ENCODE results near the gene PEAK1.

The PEAK1 gene

DNA sequence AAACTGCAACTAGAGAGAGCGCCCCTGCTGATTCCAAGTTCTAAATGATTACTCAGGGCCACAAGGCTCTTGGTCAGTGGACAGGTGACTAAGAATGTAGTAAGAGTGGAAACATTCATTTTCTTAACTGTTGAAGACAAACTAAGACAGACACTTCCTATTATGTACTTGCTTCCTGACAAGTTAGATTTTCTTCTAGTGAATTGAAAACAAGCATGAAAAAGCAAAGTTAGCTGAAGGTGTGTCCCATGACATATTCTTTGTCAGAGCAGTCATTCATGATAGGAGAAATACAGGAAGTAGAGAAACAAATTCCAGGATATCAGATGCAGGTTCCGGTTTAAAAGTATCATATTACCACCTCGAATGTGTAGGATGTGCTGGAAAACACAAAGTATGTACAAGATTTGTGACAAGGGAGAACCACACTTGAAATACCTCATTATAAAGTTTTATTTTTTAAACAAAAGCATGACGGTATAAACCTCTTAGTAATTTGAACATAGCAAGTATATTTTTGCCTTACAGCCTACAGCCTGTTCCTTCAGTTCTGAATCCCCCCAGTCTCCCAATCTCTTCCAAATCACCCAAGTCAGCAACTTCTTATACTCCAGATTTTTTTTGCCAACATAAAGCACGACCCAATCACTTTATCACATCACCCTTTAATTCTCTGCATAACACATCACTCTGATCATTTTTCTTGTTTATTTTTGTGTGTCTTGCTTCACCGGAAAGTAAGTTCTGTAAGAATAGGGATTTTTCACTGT, 355.2 kb downstream of the PEAK1 start:
- Mint-ChIP-seq H3K9me3 (no peaks in the 10 kb centered on the region), H3K27ac (peak overlapping the region; percentile 9), H3K36me3 (ENCODE audit: low read depth) (peaks cover 19% of the 10 kb centered on the region), H3K4me3 (no peak overlapping the region), H3K27me3 (no peaks in the 10 kb centered on the region), H3K4me1 (ENCODE audit: low read depth) (peaks cover 83% of the 10 kb centered on the region)

DNA sequence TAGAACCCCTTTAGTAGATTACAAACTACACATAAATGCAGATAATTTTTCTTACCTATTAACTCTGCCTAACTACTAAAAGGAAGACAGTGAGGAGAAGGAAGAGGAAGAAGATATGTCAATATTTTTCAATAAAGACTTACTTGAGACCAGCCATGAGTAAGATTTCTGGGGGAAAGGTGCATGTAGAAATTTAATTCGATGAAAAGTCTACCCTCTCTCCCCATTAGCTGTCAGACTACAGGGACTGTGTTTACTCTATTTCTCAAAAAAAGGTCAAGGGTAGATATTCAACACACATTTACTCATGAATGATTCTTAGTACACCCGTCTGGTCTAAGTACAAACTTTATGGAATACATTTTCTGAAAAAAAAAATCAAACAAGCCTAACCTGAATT, 355.8 kb downstream of the PEAK1 start:
- no peak overlapping the region for H3K27ac Mint-ChIP-seq
- no peaks in the 10 kb centered on the region for H3K27me3 Mint-ChIP-seq
- no peaks in the 10 kb centered on the region for H3K9me3 Mint-ChIP-seq
- H3K4me3 Mint-ChIP-seq: no peak overlapping the region
- H3K4me1 Mint-ChIP-seq (ENCODE audit: low read depth): peaks cover 82% of the 10 kb centered on the region
- H3K36me3 Mint-ChIP-seq (ENCODE audit: low read depth): peaks cover 19% of the 10 kb centered on the region

DNA sequence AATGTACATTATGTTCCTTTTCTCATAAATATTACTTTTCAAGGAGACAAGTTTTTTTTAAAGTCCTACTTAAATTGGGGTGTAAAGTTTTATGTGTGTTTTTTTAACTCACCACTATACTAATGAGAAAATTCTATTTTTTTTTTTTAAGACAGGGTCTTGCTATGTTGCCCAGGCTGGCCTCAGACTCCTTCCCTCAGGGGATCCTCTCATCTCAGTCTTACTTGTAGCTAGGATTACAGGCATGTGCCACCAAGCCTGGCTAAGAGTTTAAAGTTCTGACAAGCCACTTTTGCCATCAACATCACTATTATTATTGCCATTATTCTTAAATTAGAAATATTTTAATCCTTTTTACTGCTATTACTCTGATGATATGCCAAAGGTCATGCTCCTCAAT, 356.7 kb downstream of the PEAK1 start:
- Mint-ChIP-seq H3K4me3 (no peak overlapping the region), H3K27me3 (no peaks in the 10 kb centered on the region), H3K27ac (peak overlapping the region; percentile 15), H3K4me1 (ENCODE audit: low read depth) (peaks cover 82% of the 10 kb centered on the region), H3K9me3 (no peaks in the 10 kb centered on the region), H3K36me3 (ENCODE audit: low read depth) (peaks cover 15% of the 10 kb centered on the region)

DNA sequence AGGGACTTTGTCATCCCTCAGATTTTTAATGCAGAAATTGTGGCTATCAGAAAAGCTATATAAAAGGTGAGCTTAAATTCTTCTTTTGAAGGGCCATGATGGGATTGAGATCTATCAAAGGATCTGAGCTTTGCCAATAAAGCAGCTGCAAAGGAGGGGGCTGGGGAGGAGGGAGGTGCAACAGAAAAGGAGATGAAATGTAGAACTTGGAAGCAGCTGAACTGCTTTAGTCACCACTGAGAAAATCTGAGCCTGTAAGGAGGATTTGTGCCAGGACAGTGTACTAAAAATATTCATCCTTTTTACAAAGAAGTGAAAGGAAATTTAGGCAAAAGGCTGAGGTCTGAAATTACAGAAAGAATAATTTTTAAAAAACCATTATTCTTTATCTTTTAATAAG, 359.4 kb downstream of the PEAK1 start:
- Mint-ChIP-seq H3K36me3 (ENCODE audit: low read depth) (peaks cover 5% of the 10 kb centered on the region), H3K4me3 (no peak overlapping the region), H3K4me1 (ENCODE audit: low read depth) (peaks cover 78% of the 10 kb centered on the region), H3K27me3 (no peaks in the 10 kb centered on the region), H3K27ac (no peak overlapping the region), H3K9me3 (no peaks in the 10 kb centered on the region)

DNA sequence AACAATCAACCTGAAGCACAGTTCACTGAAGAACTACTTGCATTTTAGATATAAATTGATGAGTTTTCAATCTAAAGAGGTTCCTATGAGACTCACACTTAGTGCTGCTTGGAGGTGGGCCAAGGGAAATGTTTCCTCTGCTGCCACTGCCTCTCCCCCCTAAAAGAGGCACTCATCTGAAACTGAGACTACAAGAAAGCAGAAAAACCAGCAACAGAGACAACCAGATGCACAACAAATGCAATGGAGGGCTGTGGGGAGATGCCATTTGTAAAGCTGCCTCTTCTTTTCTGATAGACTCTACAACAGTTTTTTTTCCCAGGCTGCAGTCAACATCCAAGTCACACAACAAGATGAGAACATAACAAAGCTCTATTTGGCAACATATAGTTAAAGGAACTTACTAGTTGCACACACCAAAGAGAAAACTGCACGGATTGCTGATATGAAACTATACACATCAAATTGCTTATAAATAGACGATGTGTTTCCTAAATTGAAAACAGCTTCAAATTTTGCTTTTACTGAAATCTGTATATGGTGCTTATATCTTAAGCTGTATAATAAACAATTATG, 360.0 kb downstream of the PEAK1 start:
- H3K27ac Mint-ChIP-seq: peak overlapping the region; percentile 13
- peaks cover 75% of the 10 kb centered on the region for H3K4me1 Mint-ChIP-seq (ENCODE audit: low read depth)
- no peaks in the 10 kb centered on the region for H3K9me3 Mint-ChIP-seq
- peaks cover 5% of the 10 kb centered on the region for H3K36me3 Mint-ChIP-seq (ENCODE audit: low read depth)
- no peaks in the 10 kb centered on the region for H3K27me3 Mint-ChIP-seq
- H3K4me3 Mint-ChIP-seq: no peak overlapping the region

DNA sequence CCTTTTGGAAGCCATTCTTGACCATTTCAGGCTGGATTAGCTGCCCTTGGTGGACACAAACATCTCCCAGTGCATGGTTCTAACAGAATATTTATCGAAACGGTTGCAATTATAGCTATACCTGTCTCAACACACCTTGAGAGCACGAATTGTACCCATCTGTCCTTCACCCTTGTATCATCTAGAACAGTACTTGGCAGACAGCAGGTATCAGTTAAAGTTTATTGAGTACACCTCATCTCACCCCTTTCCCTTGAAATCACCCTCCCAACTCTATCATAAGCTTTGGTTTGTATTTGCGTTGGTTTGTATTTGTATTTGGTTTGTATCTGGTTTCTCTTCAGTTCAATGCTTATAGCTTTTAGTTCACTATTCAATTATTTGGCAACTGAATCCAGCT, 361.4 kb downstream of the PEAK1 start:
- no peaks in the 10 kb centered on the region for H3K9me3 Mint-ChIP-seq
- H3K27me3 Mint-ChIP-seq: no peaks in the 10 kb centered on the region
- H3K4me3 Mint-ChIP-seq: no peak overlapping the region
- peaks cover 70% of the 10 kb centered on the region for H3K4me1 Mint-ChIP-seq (ENCODE audit: low read depth)
- H3K36me3 Mint-ChIP-seq (ENCODE audit: low read depth): peaks cover 8% of the 10 kb centered on the region
- no peak overlapping the region for H3K27ac Mint-ChIP-seq

DNA sequence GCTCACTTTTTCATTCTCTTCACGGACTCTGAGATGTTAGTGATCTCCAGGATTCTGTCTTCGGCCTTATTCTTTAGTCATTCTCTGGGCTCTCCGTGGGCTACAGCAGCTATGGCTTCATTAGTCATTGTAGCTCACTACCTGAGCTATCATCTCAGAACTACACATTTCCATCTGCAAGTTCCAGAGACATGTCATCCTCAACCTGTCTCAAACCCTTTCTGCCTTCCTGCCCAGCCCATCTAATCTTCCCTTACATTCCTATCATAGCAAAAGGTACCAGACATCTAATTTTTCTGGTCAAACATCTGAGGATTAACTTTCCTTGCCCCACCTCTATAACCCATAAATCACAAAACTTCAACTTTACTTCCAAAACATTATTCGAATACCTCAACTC, 362.2 kb downstream of the PEAK1 start:
- Mint-ChIP-seq H3K9me3 (no peaks in the 10 kb centered on the region), H3K36me3 (ENCODE audit: low read depth) (peaks cover 9% of the 10 kb centered on the region), H3K27ac (no peak overlapping the region), H3K4me1 (ENCODE audit: low read depth) (peaks cover 64% of the 10 kb centered on the region), H3K27me3 (no peaks in the 10 kb centered on the region), H3K4me3 (no peak overlapping the region)

DNA sequence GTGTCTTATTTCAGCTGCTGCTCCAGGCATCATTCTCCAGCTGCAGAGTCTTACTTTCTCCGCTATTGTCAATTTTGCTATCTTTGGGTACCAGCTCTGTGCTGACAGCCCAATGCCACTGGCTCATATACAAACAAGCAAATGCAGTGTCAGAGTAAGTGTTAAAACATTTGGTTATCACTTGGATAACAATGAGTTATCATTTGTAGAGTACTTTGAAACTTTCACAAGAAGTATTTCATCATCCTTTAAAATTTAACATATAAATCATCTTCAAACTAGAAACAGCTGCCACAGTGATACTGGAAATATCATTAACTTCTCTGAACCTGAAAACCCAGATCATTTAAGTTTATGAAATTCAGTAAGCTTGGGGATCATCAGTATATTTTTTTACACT, 362.8 kb downstream of the PEAK1 start:
- Mint-ChIP-seq H3K4me1 (ENCODE audit: low read depth) (peaks cover 58% of the 10 kb centered on the region), H3K36me3 (ENCODE audit: low read depth) (peaks cover 15% of the 10 kb centered on the region), H3K27me3 (no peaks in the 10 kb centered on the region), H3K9me3 (no peaks in the 10 kb centered on the region), H3K4me3 (no peak overlapping the region), H3K27ac (peak overlapping the region; percentile 16)

DNA sequence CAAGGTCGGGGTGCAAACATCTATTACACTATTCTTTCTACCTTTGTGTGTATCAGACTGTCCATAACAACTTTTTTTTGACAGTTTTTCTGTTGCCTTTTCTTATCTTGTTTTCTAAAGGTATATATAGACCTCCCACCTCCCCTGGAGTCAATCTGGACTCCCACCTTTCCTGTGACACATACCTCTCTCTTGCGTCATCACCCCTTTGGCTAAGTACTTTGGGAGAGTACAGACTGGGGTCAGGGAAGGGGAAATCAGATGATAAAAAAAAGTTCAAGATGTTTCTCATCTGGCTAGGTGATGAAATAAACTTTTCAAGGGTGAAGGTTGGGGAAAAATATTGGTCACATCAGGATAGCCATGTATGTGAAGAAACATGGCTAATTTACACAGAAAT, 366.2 kb downstream of the PEAK1 start:
- Mint-ChIP-seq H3K4me1 (ENCODE audit: low read depth) (peaks cover 30% of the 10 kb centered on the region), H3K4me3 (no peak overlapping the region), H3K36me3 (ENCODE audit: low read depth) (peaks cover 24% of the 10 kb centered on the region), H3K27me3 (no peaks in the 10 kb centered on the region), H3K27ac (no peak overlapping the region), H3K9me3 (no peaks in the 10 kb centered on the region)

DNA sequence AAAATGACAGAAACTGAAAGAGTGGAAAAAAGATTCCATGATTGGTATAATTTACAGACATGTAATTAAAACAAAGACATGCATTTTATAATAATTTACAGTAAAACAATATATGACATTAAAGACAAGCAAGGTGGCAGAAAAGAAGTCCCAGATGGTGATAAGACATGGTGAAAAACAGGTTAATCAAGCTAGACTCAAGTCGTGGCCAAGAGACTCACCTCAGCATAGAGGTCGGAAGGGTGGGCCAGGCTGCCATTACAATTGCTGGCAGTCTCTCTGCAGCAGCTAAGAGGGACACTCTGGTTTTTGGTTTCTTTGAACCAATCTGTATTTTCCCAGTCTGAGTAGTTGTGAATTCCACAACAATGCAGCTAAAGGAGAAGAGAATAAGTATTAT, 367.3 kb downstream of the PEAK1 start:
- Mint-ChIP-seq H3K9me3 (no peaks in the 10 kb centered on the region), H3K4me1 (ENCODE audit: low read depth) (peaks cover 19% of the 10 kb centered on the region), H3K4me3 (no peak overlapping the region), H3K36me3 (ENCODE audit: low read depth) (peaks cover 33% of the 10 kb centered on the region), H3K27me3 (no peaks in the 10 kb centered on the region), H3K27ac (no peak overlapping the region)

Data from stimulated activated naive CD8-positive, alpha-beta T cell treated with anti-CD3 and anti-CD28 coated beads, Interleukin-15, Interleukin-2, amounts not matched to agents 100 ng/mL and 50 ng/mL, for 24 hours (primary cell).